ENCODE data around the gene PLIN5. TPM values are rescaled to one million over a fixed set of nuclear protein-coding genes. Genes with fewer than 3 reads are reported as not detected.
A peak's percentile ranks its signal among the peaks of the same experiment; 100 is the strongest.

PLIN5 gene
- total RNA-seq, 4 donors from 2014 or later = 1.8 to 16.4 (median 5.6) TPM

GRCh38 chr19:4577020-4577782 is 42.2 kb upstream of the PLIN5 start:
- no peak overlapping the region for H3K27ac ChIP-seq
- H3K9me3 ChIP-seq = no peaks in the 10 kb centered on the region
- no peak overlapping the region for H3K4me3 ChIP-seq
- TF ChIP-seq POLR2A (IDR thresholded peaks at IDR 0.05) (no peak), CTCF (IDR thresholded peaks at IDR 0.05) (no peak), POLR2AphosphoS5 (IDR thresholded peaks at IDR 0.05) (no peak), EP300 (IDR thresholded peaks at IDR 0.05) (no peak)
- H3K4me1 ChIP-seq = peaks cover 25% of the 10 kb centered on the region
- peaks cover 72% of the 10 kb centered on the region for H3K27me3 ChIP-seq
- H3K36me3 ChIP-seq = no peaks in the 10 kb centered on the region
- DNase-seq (ENCODE audit: low spot score in 2 of 2) = no peak
- 86% methylated on average over 5 of the region's 5 CpGs for WGBS

GRCh38 chr19:4576016-4576933 is 41.3 kb upstream of the PLIN5 start:
- DNase-seq (ENCODE audit: low spot score in 2 of 2) = peak in 1 of 2 donors; percentile 78
- TF ChIP-seq EP300 (IDR thresholded peaks at IDR 0.05) = no peak
- TF ChIP-seq POLR2AphosphoS5 (IDR thresholded peaks at IDR 0.05) = no peak
- TF ChIP-seq CTCF (IDR thresholded peaks at IDR 0.05) = peak; percentile 12 to 72
- no peak for TF ChIP-seq POLR2A (IDR thresholded peaks at IDR 0.05)
- Histone ChIP-seq H3K4me1 (peaks cover 24% of the 10 kb centered on the region), H3K27me3 (peaks cover 66% of the 10 kb centered on the region), H3K36me3 (no peaks in the 10 kb centered on the region), H3K27ac (peak overlapping the region; percentile 48), H3K9me3 (no peaks in the 10 kb centered on the region), H3K4me3 (no peak overlapping the region)
- WGBS = 47% methylated on average over 17 of the region's 17 CpGs

GRCh38 chr19:4575267-4576015 is 40.4 kb upstream of the PLIN5 start:
- Histone ChIP-seq H3K4me1 (peaks cover 16% of the 10 kb centered on the region), H3K4me3 (no peak overlapping the region), H3K9me3 (no peaks in the 10 kb centered on the region), H3K27me3 (peaks cover 58% of the 10 kb centered on the region), H3K36me3 (no peaks in the 10 kb centered on the region), H3K27ac (peak overlapping the region; percentile 52)
- TF ChIP-seq CTCF (IDR thresholded peaks at IDR 0.05) (no peak), POLR2AphosphoS5 (IDR thresholded peaks at IDR 0.05) (peak in 1 of 3 donors; percentile 40)
- WGBS = 5% methylated on average over 11 of the region's 19 CpGs
- DNase-seq (ENCODE audit: low spot score in 2 of 2) = no peak

GRCh38 chr19:4573682-4574081 is 38.7 kb upstream of the PLIN5 start:
- DNase-seq (ENCODE audit: low spot score in 2 of 2) = no peak

More at GRCh38 chr19:4573682-4574081, 38.7 kb upstream of the PLIN5 start:
- Histone ChIP-seq H3K27me3 (peaks cover 40% of the 10 kb centered on the region), H3K9me3 (no peaks in the 10 kb centered on the region), H3K4me1 (peaks cover 13% of the 10 kb centered on the region), H3K27ac (no peak overlapping the region), H3K36me3 (no peaks in the 10 kb centered on the region), H3K4me3 (no peak overlapping the region)
- 78% methylated on average over 6 of the region's 6 CpGs for WGBS
- no peak for TF ChIP-seq POLR2AphosphoS5 (IDR thresholded peaks at IDR 0.05)
- no peak for TF ChIP-seq EP300 (IDR thresholded peaks at IDR 0.05)
- no peak for TF ChIP-seq CTCF (IDR thresholded peaks at IDR 0.05)
- no peak for TF ChIP-seq POLR2A (IDR thresholded peaks at IDR 0.05)
